HEK293T (cell line): ENCODE results near the gene DLG2.

Experiments used
- BHLHE40 ChIP-seq: fragments of 450-650 bp; IDR thresholded peaks from 2 replicates; pipeline ENCODE4 v1.6.1; 2016; ENCODE audit warnings: mild to moderate bottlenecking, moderate library complexity, borderline replicate concordance
- CTBP1 ChIP-seq: fragments of 450-650 bp; IDR thresholded peaks from 2 replicates; pipeline ENCODE4 v1.6.1; 2016; ENCODE audit warnings: borderline replicate concordance
- ELF4 ChIP-seq: fragments of 450-650 bp; IDR thresholded peaks from 2 replicates; pipeline ENCODE4 v1.6.1; 2017; ENCODE audit warnings: antibody characterized with exemption
- FOXA1 ChIP-seq: fragments of 450-650 bp; IDR thresholded peaks from 2 replicates; pipeline ENCODE4 v1.6.1; 2016; ENCODE audit warnings: mild to moderate bottlenecking
- FOXK2 ChIP-seq: fragments of 450-650 bp; IDR thresholded peaks from 2 replicates; pipeline ENCODE4 v1.6.1; 2016; ENCODE audit warnings: mild to moderate bottlenecking
- FOXM1 ChIP-seq: fragments of 450-650 bp; IDR thresholded peaks from 2 replicates; pipeline ENCODE4 v1.6.1; 2017; ENCODE audit warnings: mild to moderate bottlenecking, borderline replicate concordance
- L3MBTL2 ChIP-seq: fragments of 450-650 bp; conservative IDR thresholded peaks from 2 replicates; pipeline ENCODE4 v1.6.1; 2016; ENCODE audit warnings: mild to moderate bottlenecking
- LEF1 ChIP-seq: fragments of 450-650 bp; IDR thresholded peaks from 2 replicates; pipeline ENCODE4 v1.6.1; 2017; ENCODE audit warnings: mild to moderate bottlenecking, borderline replicate concordance
- NFRKB ChIP-seq: fragments of 450-650 bp; IDR thresholded peaks from 2 replicates; pipeline ENCODE4 v1.6.1; 2016; ENCODE audit warnings: mild to moderate bottlenecking, moderate library complexity
- PKNOX1 ChIP-seq: fragments of 450-650 bp; IDR thresholded peaks from 2 replicates; pipeline ENCODE4 v1.6.1; 2016
- SP1 ChIP-seq: fragments of 450-650 bp; IDR thresholded peaks from 2 replicates; pipeline ENCODE4 v1.6.1; 2017
- TARDBP ChIP-seq: fragments of 450-650 bp; IDR thresholded peaks from 2 replicates; pipeline ENCODE4 v1.6.1; 2016
- ZNF384 ChIP-seq: fragments of 450-650 bp; IDR thresholded peaks from 2 replicates; pipeline ENCODE4 v1.6.1; 2016

- TF ChIP-seq ZNF384, result no peak
- TF ChIP-seq BHLHE40, result no peak
- TF ChIP-seq PKNOX1, result no peak
- TF ChIP-seq LEF1, result no peak
- no peak for TF ChIP-seq SP1
- TF ChIP-seq FOXA1, result no peak
- TF ChIP-seq FOXM1, result no peak
- TF ChIP-seq ELF4, result no peak
- no peak for TF ChIP-seq TARDBP
- no peak for TF ChIP-seq FOXK2
- no peak for TF ChIP-seq NFRKB
- no peak for TF ChIP-seq L3MBTL2
- TF ChIP-seq CTBP1, result no peak
Measured at GRCh38 chr11:84381666-84382065, 1245.5 kb downstream of the DLG2 start.
